Measurements from ENCODE around the gene OXCT2.

DNA sequence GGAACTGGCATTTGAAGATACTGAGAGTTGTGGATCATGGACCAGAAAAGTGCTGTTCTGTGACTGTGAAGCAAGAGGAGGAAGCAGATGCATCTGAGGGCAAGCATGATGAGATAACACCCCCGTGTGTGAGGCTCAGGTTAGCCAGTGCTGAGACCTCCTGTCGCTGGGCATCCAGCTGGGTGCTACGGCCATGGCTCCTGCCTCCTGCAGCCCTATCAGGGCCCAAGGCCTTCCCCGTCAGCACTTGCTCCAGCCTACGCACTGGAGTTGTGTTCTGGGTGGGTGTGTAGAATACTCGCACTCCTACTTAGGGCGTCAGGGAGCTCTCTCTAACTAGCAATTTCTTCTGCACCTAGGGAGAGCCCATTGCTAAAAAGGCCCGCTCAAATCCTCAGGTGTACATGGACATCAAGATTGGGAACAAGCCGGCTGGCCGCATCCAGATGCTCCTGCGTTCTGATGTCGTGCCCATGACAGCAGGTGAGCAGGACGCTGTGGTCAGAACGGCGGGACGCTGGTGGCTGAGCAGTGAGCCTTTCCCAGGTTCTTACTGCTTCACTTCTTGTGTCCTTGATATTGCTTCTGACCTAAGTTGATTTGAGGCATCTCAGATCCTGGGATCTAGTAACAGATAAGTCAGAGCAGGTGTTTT, 26.0 kb downstream of the OXCT2 start:
- TF ChIP-seq, protein P1, sequence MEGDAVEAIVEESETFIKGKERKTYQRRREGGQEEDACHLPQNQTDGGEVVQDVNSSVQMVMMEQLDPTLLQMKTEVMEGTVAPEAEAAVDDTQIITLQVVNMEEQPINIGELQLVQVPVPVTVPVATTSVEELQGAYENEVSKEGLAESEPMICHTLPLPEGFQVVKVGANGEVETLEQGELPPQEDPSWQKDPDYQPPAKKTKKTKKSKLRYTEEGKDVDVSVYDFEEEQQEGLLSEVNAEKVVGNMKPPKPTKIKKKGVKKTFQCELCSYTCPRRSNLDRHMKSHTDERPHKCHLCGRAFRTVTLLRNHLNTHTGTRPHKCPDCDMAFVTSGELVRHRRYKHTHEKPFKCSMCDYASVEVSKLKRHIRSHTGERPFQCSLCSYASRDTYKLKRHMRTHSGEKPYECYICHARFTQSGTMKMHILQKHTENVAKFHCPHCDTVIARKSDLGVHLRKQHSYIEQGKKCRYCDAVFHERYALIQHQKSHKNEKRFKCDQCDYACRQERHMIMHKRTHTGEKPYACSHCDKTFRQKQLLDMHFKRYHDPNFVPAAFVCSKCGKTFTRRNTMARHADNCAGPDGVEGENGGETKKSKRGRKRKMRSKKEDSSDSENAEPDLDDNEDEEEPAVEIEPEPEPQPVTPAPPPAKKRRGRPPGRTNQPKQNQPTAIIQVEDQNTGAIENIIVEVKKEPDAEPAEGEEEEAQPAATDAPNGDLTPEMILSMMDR (IDR thresholded peaks at IDR 0.05; ENCODE audit: low read depth, low read length): no peak
- TF ChIP-seq EZH2phosphoT487 (IDR thresholded peaks at IDR 0.05; ENCODE audit: low read depth): no peak

All from OCI-LY3 (cell line).